B cell (primary cell): Measurements from ENCODE around the gene PSMB10.

Source experiments
- CTCF ChIP-seq: fragments of 200-600 bp; IDR thresholded peaks from one replicate; pipeline ENCODE4 v1.8.0; 2022; ENCODE audit warnings: antibody characterized with exemption, mild to moderate bottlenecking
- EZH2 ChIP-seq: IDR thresholded peaks from 2 replicates; pipeline ENCODE4 v1.6.1; 2012; ENCODE audit warnings: borderline replicate concordance, low read depth, mild to moderate bottlenecking, moderate library complexity, low read length; ENCODE audit not compliant: insufficient read depth, poor library complexity, severe bottlenecking

DNA sequence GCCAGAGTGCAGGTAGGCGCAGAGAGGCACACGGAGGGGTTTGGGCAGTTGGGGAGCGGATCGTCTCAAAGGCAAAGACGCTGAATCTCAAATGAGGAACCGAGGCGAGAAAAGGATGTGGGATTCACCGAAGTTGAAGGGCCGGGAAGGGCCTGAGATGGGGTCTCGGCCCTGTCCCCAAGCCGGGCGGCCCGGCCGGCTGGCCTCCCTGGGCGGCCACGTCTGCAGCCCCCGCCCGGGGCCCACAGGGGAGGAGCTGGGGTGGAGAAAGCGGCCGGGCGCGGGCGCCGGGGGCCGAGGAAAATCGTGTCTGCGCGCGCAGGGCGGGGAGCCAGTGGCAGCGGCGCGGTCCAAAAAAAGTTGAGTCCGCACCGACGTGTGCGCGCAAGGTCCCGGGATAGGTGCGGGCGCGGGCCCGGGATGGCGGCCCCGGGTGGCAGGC is 31.3 kb upstream of the PSMB10 start:
- no peak for TF ChIP-seq EZH2
- no peak for TF ChIP-seq CTCF
